GM21526 (cell line): Measurements from ENCODE around the gene BCAM.
A peak's percentile ranks its signal among the peaks of the same experiment; 100 is the strongest.
"Not testable (repeated sequence)": the region's sequence is repeated elsewhere in the genome, so short reads cannot be mapped to it uniquely, and the experiment has no call there.

Source experiments
- ATAC-seq: cut with Tn5 transposase; IDR thresholded peaks from one replicate; pipeline ENCODE4 v1.9.1; 2021; ENCODE audit warnings: moderate library complexity; ENCODE audit not compliant: unreplicated experiment, low FRiP score

Gene BCAM

GRCh38 chr19:44808463-44809371 is at the start of gene BCAM:
BCAM (plus strand) TSS chr19:44809103; CDS start chr19:44809125, 22 bp downstream.
- ATAC-seq: no peak

DNA sequence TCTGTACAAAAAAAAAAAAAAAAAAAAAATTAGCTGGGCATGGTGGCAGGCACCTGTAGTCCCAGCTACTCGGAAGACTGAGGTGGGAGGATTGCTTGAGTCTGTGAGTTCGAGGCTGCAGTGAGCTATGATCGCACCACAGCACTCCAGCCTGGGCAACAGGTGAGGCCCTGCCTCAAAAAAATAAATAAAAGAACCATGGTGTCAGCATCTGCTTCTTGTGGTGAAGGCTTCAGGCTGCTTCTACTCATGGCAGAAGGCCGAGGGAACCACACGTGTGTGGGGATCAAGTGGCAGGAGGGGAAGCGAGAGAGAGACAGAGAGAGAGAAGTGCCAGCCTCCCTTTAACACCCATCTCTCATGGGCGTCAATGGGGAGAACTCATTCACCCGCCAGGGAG is 46.9 kb upstream of the BCAM start:
- no peak for ATAC-seq

GRCh38 chr19:44765033-44765948 is 43.6 kb upstream of the BCAM start:
- ATAC-seq: no peak

DNA sequence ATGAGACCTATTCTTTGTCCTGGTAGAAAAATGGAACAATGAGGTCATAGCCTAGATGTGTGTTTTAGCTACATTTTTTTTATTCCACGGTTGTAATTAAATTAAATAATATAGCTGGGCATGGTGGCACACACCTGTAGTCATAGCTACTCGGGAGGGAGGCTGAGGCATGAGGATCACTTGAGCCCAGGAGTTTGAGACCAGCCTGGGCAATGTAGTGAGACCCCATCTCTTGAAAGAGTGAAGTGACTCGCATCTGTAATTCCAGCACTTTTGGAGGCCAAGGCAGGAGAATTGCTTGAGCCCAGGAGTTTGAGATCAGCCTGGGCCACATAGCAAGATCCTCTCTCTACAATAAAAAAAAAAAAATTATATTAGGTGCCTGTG is 43.0 kb upstream of the BCAM start:
- ATAC-seq: no peak

GRCh38 chr19:44767295-44768180 is 41.4 kb upstream of the BCAM start:
- no peak for ATAC-seq

GRCh38 chr19:44770550-44771257 is 38.2 kb upstream of the BCAM start:
- ATAC-seq: peak; percentile 97

- not testable (repeated sequence) for ATAC-seq
Measured at GRCh38 chr19:44772144-44772543, 36.8 kb upstream of the BCAM start.

- ATAC-seq: no peak
Measured at GRCh38 chr19:44772959-44773358, 35.9 kb upstream of the BCAM start.

GRCh38 chr19:44775676-44776240 is 33.1 kb upstream of the BCAM start:
- ATAC-seq: no peak

DNA sequence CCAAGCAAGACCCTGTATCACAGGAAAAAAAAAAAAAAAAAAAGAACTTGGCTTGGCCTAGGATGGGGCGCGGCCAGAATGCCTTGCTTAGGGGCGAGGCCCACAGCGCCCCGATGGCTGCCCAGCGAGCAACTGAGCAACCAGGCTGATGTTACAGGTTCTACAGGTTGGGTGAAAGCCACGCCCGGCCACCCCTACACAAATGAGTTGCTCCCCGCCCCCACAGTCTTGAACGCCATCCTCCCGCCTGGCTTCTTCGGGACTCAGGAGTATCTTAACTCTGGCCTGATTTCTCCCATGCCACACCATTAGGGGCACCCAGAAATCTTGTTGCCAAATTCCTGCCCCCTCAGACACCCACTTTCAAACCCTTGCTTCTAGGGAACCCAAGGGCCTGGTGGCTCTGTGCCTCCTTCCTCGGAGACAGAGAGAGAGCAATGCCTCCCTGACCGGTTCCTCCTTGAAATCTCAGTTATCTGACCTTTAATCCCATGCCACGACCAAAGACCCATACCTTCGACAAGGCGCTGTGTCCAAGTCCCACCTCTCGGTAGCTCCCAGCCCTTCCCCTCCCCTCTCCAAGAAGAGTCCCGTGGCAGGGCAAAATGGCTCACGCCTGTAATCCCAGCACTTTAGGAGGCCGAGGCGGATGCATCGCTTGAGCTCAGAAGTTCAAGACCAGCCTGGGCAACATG is 32.4 kb upstream of the BCAM start:
- no peak for ATAC-seq

- no peak for ATAC-seq
Measured at GRCh38 chr19:44777715-44778347, 31.1 kb upstream of the BCAM start, which contains the start of gene CBLC. CBLC (plus strand) TSS chr19:44777890; CDS start chr19:44777932, 42 bp downstream.

DNA sequence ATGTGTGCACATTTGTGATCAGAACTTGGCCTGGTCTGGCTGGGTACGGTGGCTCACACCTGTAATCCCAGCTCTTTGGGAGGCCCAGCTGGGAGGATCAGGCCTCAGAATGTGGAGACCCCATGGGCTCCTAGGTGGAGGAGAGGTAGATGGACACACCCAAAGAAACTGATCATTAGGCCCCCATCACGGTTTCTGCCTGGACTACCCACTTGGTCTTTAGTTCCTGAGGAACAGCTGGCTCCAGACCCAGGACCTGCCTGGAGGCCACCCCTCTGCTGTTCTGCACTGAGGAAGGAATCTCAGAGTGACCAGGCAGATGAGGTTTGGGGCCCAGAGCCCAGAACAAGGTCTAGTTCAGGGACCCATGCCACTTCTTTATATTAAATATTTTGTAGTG is 29.8 kb upstream of the BCAM start:
- ATAC-seq: no peak

GRCh38 chr19:44781694-44782093 is 27.2 kb upstream of the BCAM start:
- ATAC-seq: not testable (repeated sequence)

GRCh38 chr19:44782729-44783128 is 26.2 kb upstream of the BCAM start:
- ATAC-seq: no peak

- ATAC-seq: no peak
Measured at GRCh38 chr19:44783545-44783944, 25.4 kb upstream of the BCAM start.

DNA sequence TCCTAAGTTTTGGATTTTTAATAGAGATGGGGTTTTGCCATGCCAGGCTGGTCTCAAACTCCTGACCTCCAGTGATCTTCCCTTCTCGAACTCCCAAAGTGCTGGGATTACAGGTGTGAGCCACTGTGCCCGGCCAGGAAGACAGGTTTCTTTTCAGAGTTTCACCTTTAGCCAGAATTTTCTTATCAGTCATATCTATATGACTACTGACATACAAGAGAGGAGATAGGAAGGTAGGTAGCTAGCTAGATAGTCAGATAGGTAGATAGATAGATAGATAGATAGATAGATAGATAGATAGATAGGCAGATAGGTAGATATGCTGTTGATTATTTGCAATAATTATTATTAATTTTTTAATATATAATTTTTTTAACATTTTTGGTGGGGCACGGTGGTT is 23.6 kb upstream of the BCAM start:
- ATAC-seq: no peak

- no peak for ATAC-seq
Measured at GRCh38 chr19:44785993-44786392, 22.9 kb upstream of the BCAM start.

DNA sequence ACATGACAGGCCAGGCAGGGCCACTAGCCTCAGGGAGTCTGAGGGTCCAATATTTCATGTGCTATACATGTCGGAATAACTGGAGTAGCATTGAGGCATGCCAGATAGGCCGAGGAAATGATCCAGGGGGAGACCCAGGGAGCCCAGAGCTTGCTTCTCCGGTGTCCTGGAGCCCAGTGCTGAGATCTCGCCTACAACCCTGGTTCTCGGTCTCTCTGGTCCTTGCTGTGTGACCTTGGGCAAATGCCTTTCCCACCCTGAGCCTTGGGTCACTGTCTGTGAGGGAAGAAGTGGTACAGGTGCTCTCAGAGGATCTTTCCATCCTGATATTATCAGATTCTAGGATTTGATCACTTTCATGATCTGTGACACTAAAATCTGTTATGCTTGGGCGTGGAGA is 19.9 kb upstream of the BCAM start:
- no peak for ATAC-seq
